Endothelial cell of umbilical vein (primary cell): ENCODE results near the gene SSTR3. TPM values are rescaled to one million over a fixed set of nuclear protein-coding genes. Genes with fewer than 3 reads are reported as not detected.

Experiments used
- BruUV-seq: library from RNA; stranded (reverse); fragments of 400-500 nt; replicated peaks from 2 replicates; lab custom pipeline; 2021; lab: Mats Ljungman, UMichigan
- CTCF ChIA-PET: fragments of 300-600, 350-600 bp; sonication (Branson Sonifier 250); formaldehyde crosslinking; loops from one replicate; lab custom pipeline; 2021; ENCODE audit warnings: antibody characterized with exemption, inconsistent platforms; lab: Charles Lee
- POLR2A ChIA-PET: fragments of 300-600, 350-600 bp; sonication (Branson Sonifier 250); formaldehyde crosslinking; loops from one replicate; lab custom pipeline; 2021; ENCODE audit warnings: antibody characterized with exemption, inconsistent platforms; lab: Charles Lee
- DNase-seq: peaks from one replicate; pipeline ENCODE4 v3.0.0-alpha.2; 2011; ENCODE audit warnings: low read depth, low spot score
- FAIRE-seq: peaks from 2 replicates; lab custom pipeline; 2011; peaks lifted over from hg19 to GRCh38; lab: Jason Lieb, UNC
- H2AFZ ChIP-seq: 2 replicates; pipeline ENCODE4 v1.6.0; 2012; ENCODE audit warnings: low read depth, low read length, control low read depth, inconsistent platforms
- H3K27ac ChIP-seq: 2 replicates; pipeline ENCODE4 v1.5.1; 2011; ENCODE audit warnings: low read depth, mild to moderate bottlenecking, control low read depth, low read length, moderate library complexity; ENCODE audit not compliant: insufficient read depth
- H3K27me3 ChIP-seq, 2 experiments: 2 replicates each; pipeline versions ENCODE4 v1.6.0 to v1.6.1; 2011; ENCODE audit warnings: low read length in 2 of 2, mixed read lengths in 1 of 2; ENCODE audit not compliant: control insufficient read depth in 2 of 2, insufficient read depth in 2 of 2
- H3K36me3 ChIP-seq, 2 experiments: 2 replicates in 1 of 2; 3 replicates in 1 of 2; pipeline ENCODE4 v1.5.1; 2011; ENCODE audit warnings: low read length in 2 of 2, mild to moderate bottlenecking in 1 of 2, moderate library complexity in 1 of 2; ENCODE audit not compliant: control insufficient read depth in 2 of 2, insufficient read depth in 2 of 2; ENCODE audit errors: extremely low read depth in 1 of 2
- H3K4me1 ChIP-seq: 3 replicates; pipeline ENCODE4 v1.5.1; 2011; ENCODE audit warnings: mild to moderate bottlenecking, low read length; ENCODE audit not compliant: control insufficient read depth, insufficient read depth; ENCODE audit errors: extremely low read depth
- H3K4me2 ChIP-seq: 2 replicates; pipeline ENCODE4 v1.6.1; 2011; ENCODE audit warnings: low read length, control low read depth, mixed read lengths; ENCODE audit not compliant: insufficient read depth
- H3K4me3 ChIP-seq, 3 experiments: fragments of 200-600 bp in 1 of 3; sonication (generic), shearing (Covaris generic) in 1 of 3; replicated peaks in 1 of 3; 2 replicates each; pipeline ENCODE4 v1.5.1; 2011 to 2016; ENCODE audit warnings: control low read depth in 3 of 3, low read length in 3 of 3, mild to moderate bottlenecking in 2 of 3, inconsistent platforms in 1 of 3, low read depth in 1 of 3, moderate library complexity in 1 of 3; ENCODE audit not compliant: insufficient read depth in 1 of 3
- H3K79me2 ChIP-seq: 2 replicates; pipeline ENCODE4 v1.6.0; 2012; ENCODE audit warnings: low read length, inconsistent platforms; ENCODE audit not compliant: control insufficient read depth, insufficient read depth
- H3K9ac ChIP-seq: replicated peaks from 2 replicates; pipeline ENCODE3; 2011; ENCODE audit warnings: low read length, control low read depth; ENCODE audit not compliant: insufficient read depth; ENCODE audit errors: extremely low read depth
- H3K9me1 ChIP-seq: replicated peaks from 3 replicates; pipeline ENCODE4 v1.6.0; 2011; ENCODE audit warnings: mild to moderate bottlenecking, low read length; ENCODE audit not compliant: control insufficient read depth, insufficient read depth; ENCODE audit errors: extremely low read depth
- H3K9me3 ChIP-seq: replicated peaks from 2 replicates; pipeline ENCODE4 v1.5.1; 2012; ENCODE audit warnings: low read length, inconsistent platforms; ENCODE audit not compliant: control insufficient read depth, insufficient read depth
- H4K20me1 ChIP-seq: replicated peaks from 2 replicates; pipeline ENCODE3; 2011; ENCODE audit warnings: mild to moderate bottlenecking, low read length; ENCODE audit not compliant: control insufficient read depth, insufficient read depth; ENCODE audit errors: extremely low read depth
- CTCF ChIP-seq, 2 donors: IDR thresholded peaks; 1 replicate in 1 of 2; 2 replicates in 1 of 2; pipeline ENCODE4 v1.5.1; 2011; ENCODE audit warnings: low read length in 2 of 2, mild to moderate bottlenecking in 2 of 2, moderate library complexity in 2 of 2, control low read depth in 1 of 2, inconsistent platforms in 1 of 2, low read depth in 1 of 2; ENCODE audit not compliant: insufficient read depth in 1 of 2; ENCODE audit errors: extremely low read depth in 1 of 2
- EZH2 ChIP-seq: IDR thresholded peaks from 2 replicates; pipeline ENCODE4 v1.6.1; 2012; ENCODE audit warnings: borderline replicate concordance, low read depth, mild to moderate bottlenecking, moderate library complexity, low read length, inconsistent platforms; ENCODE audit not compliant: severe bottlenecking
- FOS ChIP-seq: IDR thresholded peaks from 2 replicates; pipeline ENCODE4 v1.6.1; 2011; ENCODE audit warnings: mild to moderate bottlenecking, low read length, moderate library complexity, borderline replicate concordance; ENCODE audit not compliant: insufficient read depth
- GATA2 ChIP-seq: IDR thresholded peaks from 2 replicates; pipeline ENCODE4 v1.7.0; 2011; ENCODE audit warnings: low read depth, mild to moderate bottlenecking, moderate library complexity, mixed read lengths, low read length; ENCODE audit not compliant: insufficient read length, insufficient read depth
- JUN ChIP-seq: IDR thresholded peaks from 2 replicates; pipeline ENCODE4 v1.6.1; 2011; ENCODE audit warnings: borderline replicate concordance, low read depth; ENCODE audit not compliant: insufficient read length, insufficient read depth
- MAX ChIP-seq: IDR thresholded peaks from 2 replicates; pipeline ENCODE4 v1.6.1; 2011; ENCODE audit not compliant: insufficient read depth, insufficient read length
- MYC ChIP-seq: IDR thresholded peaks from one replicate; pipeline ENCODE4 v1.6.1; 2011; ENCODE audit warnings: mild to moderate bottlenecking, low read depth, low read length
- POLR2A ChIP-seq: IDR thresholded peaks from 2 replicates; pipeline ENCODE4 v1.6.1; 2012; ENCODE audit warnings: low read depth, mild to moderate bottlenecking, control low read depth, low read length
- POLR2AphosphoS5 ChIP-seq: IDR thresholded peaks from 2 replicates; pipeline ENCODE4 v1.6.1; 2012; ENCODE audit warnings: low read depth, mild to moderate bottlenecking, control low read depth, low read length, moderate library complexity; ENCODE audit not compliant: insufficient read depth
- dilution Hi-C: fragments of 300-500 bp; cut with MboI; formaldehyde crosslinking; loops from one replicate; pipeline ENCODE4 v1.15.0; 2019; ENCODE audit warnings: low sequenced_read_pairs; ENCODE audit not compliant: extremely low pct_ligation_motif_present
- intact Hi-C: fragments of 100-400 bp; cut with micrococcal nuclease; formaldehyde crosslinking; loops from one replicate; pipeline ENCODE4 v1.10.0; 2022
- polyA plus RNA-seq, 4 experiments: library from polyadenylated mRNA; depleted of rRNA in 3 of 4; stranded (reverse) in 3 of 4; unstranded in 1 of 4; fragments of >200 nt; gene quantifications; 2 replicates each; pipeline versions ENCODE4 v1.2.1 to v1.2.3, GENCODE V29; 2011 to 2012; ENCODE audit warnings: missing spikeins in 1 of 4
- total RNA-seq: library from RNA; stranded (reverse); gene quantifications from 2 replicates; pipeline ENCODE4 v1.2.3, GENCODE V29; 2021

SSTR3 gene
- total and polyA plus RNA-seq, 2 donors (not counting 3 experiments of a cell fraction or from before 2014, with no cell fraction given), result not detected

GRCh38 chr22:37155971-37156370, 56.3 kb downstream of the SSTR3 start:
- FAIRE-seq, result no peak
- Histone ChIP-seq H3K27ac (no peak overlapping the region), H3K4me2 (no peak overlapping the region), H3K79me2 (no peaks in the 10 kb centered on the region), H3K9ac (no peak overlapping the region), H4K20me1 (no peaks in the 10 kb centered on the region), H3K27me3 (peaks cover 0 to 5% of the 10 kb centered on the region in 2 experiments), H3K4me1 (no peaks in the 10 kb centered on the region), H2AFZ (no peak overlapping the region), H3K9me1 (no peaks in the 10 kb centered on the region), H3K36me3 (no peaks in the 10 kb centered on the region), H3K4me3 (no peak overlapping the region), H3K9me3 (no peaks in the 10 kb centered on the region)
- intact Hi-C loops (no loop called here), dilution Hi-C loops (no loop called here)
- no TSS peak for BruUV-seq
- ChIA-PET CTCF (interaction anchor here (1.6 kb wide), 1 partner anchor 44 kb away, joined by 7 read pairs; no protein-coding TSS in a partner anchor), POLR2A (no interaction called here)
- no peak for DNase-seq
- TF ChIP-seq MAX, result no peak
- no peak for TF ChIP-seq GATA2
- TF ChIP-seq FOS, result no peak
- no peak for TF ChIP-seq POLR2AphosphoS5

DNA sequence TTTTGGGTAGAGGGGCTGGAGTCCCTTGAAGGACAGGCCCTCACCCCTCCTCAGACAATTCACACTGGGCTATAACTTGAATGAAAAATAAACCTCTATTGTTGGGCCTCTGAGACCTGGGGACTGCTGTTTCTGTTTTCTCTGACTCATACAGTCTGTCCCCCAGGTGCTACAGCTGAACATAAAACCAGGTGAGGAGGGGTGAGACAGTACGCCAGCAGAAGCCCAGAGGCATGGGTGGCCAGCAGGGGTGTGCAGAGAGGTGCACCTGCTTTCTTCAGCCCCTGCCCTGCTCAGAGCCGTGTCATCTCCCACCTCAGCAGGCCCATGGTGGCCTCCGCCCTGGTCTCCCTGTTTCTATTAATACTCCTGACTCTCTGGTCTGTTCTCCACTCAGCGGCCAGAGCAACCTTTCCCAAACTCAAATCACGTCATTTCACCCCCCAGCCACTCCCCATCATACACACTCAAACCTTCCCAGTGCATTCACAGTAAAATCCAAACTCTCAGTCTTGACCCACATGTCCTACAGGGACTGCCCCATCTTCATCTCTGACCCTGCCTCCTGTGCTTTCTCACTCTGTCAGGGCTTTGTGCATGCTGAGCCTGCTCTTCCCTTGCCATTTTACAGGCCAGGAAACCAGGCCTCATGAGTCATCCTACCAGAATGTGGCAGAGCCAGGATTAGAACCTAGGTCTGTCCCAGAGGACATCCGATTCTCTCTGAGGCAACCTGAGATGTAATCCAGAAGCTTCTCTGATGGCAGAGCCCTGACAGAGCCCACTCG, 57.2 kb downstream of the SSTR3 start:
- Histone ChIP-seq H3K4me2 (no peak overlapping the region), H2AFZ (no peak overlapping the region), H3K9ac (no peak overlapping the region), H3K36me3 (no peaks in the 10 kb centered on the region), H3K9me1 (no peaks in the 10 kb centered on the region), H3K27ac (no peak overlapping the region), H3K4me1 (no peaks in the 10 kb centered on the region), H3K4me3 (no peak overlapping the region), H3K9me3 (no peaks in the 10 kb centered on the region), H3K79me2 (no peaks in the 10 kb centered on the region), H3K27me3 (peaks cover 0 to 5% of the 10 kb centered on the region in 2 experiments), H4K20me1 (no peaks in the 10 kb centered on the region)
- peak; percentile 44 for FAIRE-seq
- dilution Hi-C loops (no loop called here), intact Hi-C loops (no loop called here)
- ChIA-PET CTCF (no interaction called here), POLR2A (no interaction called here)
- BruUV-seq, result no TSS peak
- no peak for DNase-seq
- TF ChIP-seq POLR2A (no peak), POLR2AphosphoS5 (no peak), MAX (no peak), EZH2 (no peak), FOS (no peak), CTCF (IDR thresholded peaks at IDR 0.05; ENCODE audit: extremely low read depth in 1 of 2, insufficient read depth in 1 of 2, low read depth in 1 of 2, low read length in 2 of 2) (no peak), JUN (no peak), MYC (no peak), GATA2 (no peak)
